SK-N-SH (cell line): ENCODE data around the gene FXYD7. TPM values are rescaled to one million over a fixed set of nuclear protein-coding genes. Genes with fewer than 3 reads are reported as not detected.
"Not testable (repeated sequence)": the region's sequence is repeated elsewhere in the genome, so short reads cannot be mapped to it uniquely, and the experiment has no call there.

ENCODE experiments used
- CTCF ChIA-PET: fragments of 300-600, 350-600 bp; formaldehyde crosslinking; extraction: SDS; loops from one replicate; lab custom pipeline; 2021; lab: Yijun Ruan, JAX
- POLR2A ChIA-PET: fragments of 350-600 bp; sonication (Branson Sonifier 250); formaldehyde crosslinking; extraction: SDS; loops from one replicate; lab custom pipeline; 2020; ENCODE audit warnings: antibody characterized with exemption, inconsistent platforms; lab: Yijun Ruan, JAX
- DNase-seq: peaks from one replicate; pipeline ENCODE4 v3.0.0; 2012
- H2AFZ ChIP-seq: fragments of 200-600 bp; sonication (generic); 2 replicates; pipeline ENCODE4 v1.8.1; 2016; ENCODE audit warnings: antibody characterized with exemption, mild to moderate bottlenecking, low read depth
- H3F3A ChIP-seq: fragments of 200-600 bp; sonication (generic); replicated peaks from 2 replicates; pipeline ENCODE3; 2016; ENCODE audit warnings: antibody characterized with exemption, mild to moderate bottlenecking; ENCODE audit not compliant: insufficient read depth
- H3K27ac ChIP-seq, 2 experiments: fragments of 200-500 bp in 1 of 2; fragments of 200-600 bp in 1 of 2; sonication (Bioruptor generic) in 1 of 2; sonication (generic), shearing (Covaris generic) in 1 of 2; 2 replicates each; pipeline versions ENCODE4 v1.5.1 to v1.6.1; 2014 to 2016; ENCODE audit warnings: low read depth in 2 of 2, inconsistent platforms in 1 of 2, low read length in 1 of 2, mild to moderate bottlenecking in 1 of 2, mixed read lengths in 1 of 2
- H3K27me3 ChIP-seq: fragments of 200-600 bp; sonication (generic), shearing (Covaris generic); 2 replicates; pipeline ENCODE4 v1.6.1; 2016; ENCODE audit warnings: mixed run types; ENCODE audit not compliant: insufficient read depth
- H3K36me3 ChIP-seq, 2 experiments: fragments of 200-500 bp in 1 of 2; fragments of 200-600 bp in 1 of 2; sonication (Bioruptor generic) in 1 of 2; sonication (generic) in 1 of 2; replicated peaks in 1 of 2; 2 replicates each; pipeline versions ENCODE3 to v1.5.1; 2014 to 2016; ENCODE audit warnings: low read length in 1 of 2, mild to moderate bottlenecking in 1 of 2; ENCODE audit not compliant: insufficient read depth in 2 of 2, control insufficient read depth in 1 of 2
- H3K4me1 ChIP-seq, 2 experiments: fragments of 200-500 bp in 1 of 2; fragments of 200-600 bp in 1 of 2; sonication (Bioruptor generic) in 1 of 2; sonication (generic), shearing (Covaris generic) in 1 of 2; 2 replicates each; pipeline versions ENCODE4 v1.5.1 to v1.6.1; 2014 to 2016; ENCODE audit warnings: low read depth in 1 of 2, low read length in 1 of 2, mixed run types in 1 of 2; ENCODE audit not compliant: insufficient read depth in 2 of 2, control insufficient read depth in 1 of 2
- H3K4me2 ChIP-seq: fragments of 200-600 bp; sonication (generic), shearing (Covaris generic); 2 replicates; pipeline ENCODE4 v1.6.1; 2017; ENCODE audit warnings: mixed run types
- H3K4me3 ChIP-seq, 2 experiments: fragments of 200-500 bp in 1 of 2; fragments of 200-600 bp in 1 of 2; sonication (Bioruptor generic) in 1 of 2; sonication (generic), shearing (Covaris generic) in 1 of 2; 2 replicates each; pipeline versions ENCODE4 v1.5.1 to v1.8.1; 2014 to 2016; ENCODE audit warnings: low read depth in 2 of 2, inconsistent platforms in 1 of 2, low read length in 1 of 2, mild to moderate bottlenecking in 1 of 2, mixed read lengths in 1 of 2, moderate library complexity in 1 of 2
- H3K79me2 ChIP-seq: fragments of 200-600 bp; sonication (generic); 2 replicates; pipeline ENCODE4 v1.8.1; 2017; ENCODE audit warnings: mild to moderate bottlenecking; ENCODE audit not compliant: insufficient read depth
- H3K9ac ChIP-seq: fragments of 200-600 bp; sonication (generic); 2 replicates; pipeline ENCODE4 v1.6.1; 2017; ENCODE audit warnings: mixed run types
- H3K9me2 ChIP-seq: fragments of 200-600 bp; sonication (generic); 2 replicates; pipeline ENCODE4 v1.6.1; 2017; ENCODE audit warnings: mixed run types
- H3K9me3 ChIP-seq: fragments of 200-600 bp; sonication (generic); 2 replicates; pipeline ENCODE4 v1.6.1; 2017; ENCODE audit warnings: mixed run types, mild to moderate bottlenecking, moderate library complexity
- H4K20me1 ChIP-seq: fragments of 200-600 bp; sonication (generic); 2 replicates; pipeline ENCODE4 v1.6.1; 2017; ENCODE audit warnings: mild to moderate bottlenecking, mixed run types; ENCODE audit not compliant: insufficient read depth
- CHD2 ChIP-seq: fragments of 150-350 bp; IDR thresholded peaks from 2 replicates; pipeline ENCODE4 v1.6.1; 2018; ENCODE audit warnings: low read length; ENCODE audit not compliant: partially characterized antibody
- FOSL2 ChIP-seq: IDR thresholded peaks from 2 replicates; pipeline ENCODE4 v1.4.0; 2012; ENCODE audit warnings: low read depth, mild to moderate bottlenecking, moderate library complexity, borderline replicate concordance
- FOXJ3 ChIP-seq: sonication (generic); formaldehyde crosslinking; IDR thresholded peaks from 2 replicates; pipeline ENCODE4 v1.5.1; 2020; ENCODE audit warnings: mild to moderate bottlenecking, missing genetic modification reagents
- GATA2 ChIP-seq: sonication (generic); formaldehyde crosslinking; IDR thresholded peaks from 2 replicates; pipeline ENCODE4 v1.5.0; 2020; ENCODE audit warnings: mild to moderate bottlenecking, missing genetic modification reagents
- JUND ChIP-seq: IDR thresholded peaks from 2 replicates; pipeline ENCODE4 v1.4.0; 2012
- POLR2AphosphoS5 ChIP-seq: IDR thresholded peaks from 2 replicates; pipeline ENCODE4 v1.6.1; 2012; ENCODE audit warnings: low read depth, low read length
- USF1 ChIP-seq: IDR thresholded peaks from 2 replicates; pipeline ENCODE4 v1.4.0; 2012; ENCODE audit warnings: low read depth, borderline replicate concordance
- whole genome bisulfite sequencing: methylation state at CpG from one replicate; pipeline ENCODE4 v1.1.6; 2017; ENCODE audit warnings: low lambda C conversion rate; 5-methylcytosine and 5-hydroxymethylcytosine counted together
- polyA plus RNA-seq, 3 experiments: library from polyadenylated mRNA; depleted of rRNA; stranded (reverse); fragments of >200 nt; gene quantifications; 2 replicates each; pipeline ENCODE4 v1.2.3, GENCODE V29; 2012

The FXYD7 gene
- polyA plus RNA-seq, 1 of the 3 experiments (the other 2 are of a cell fraction), result 0.44 TPM

- H4K20me1 ChIP-seq, result no peaks in the 10 kb centered on the region
- H3K9me3 ChIP-seq, result no peaks in the 10 kb centered on the region
- CTCF ChIA-PET, result interaction anchor here (0.7 to 7.5 kb wide), 6 partner anchors 9 to 83 kb away, joined by 3 to 60 read pairs (median 14); partner anchors contain the start of genes FXYD1, FXYD3 and LGI4
- DNase-seq, result no peak
- no peak overlapping the region for H3K27ac ChIP-seq
- POLR2A ChIA-PET, result no interaction called here
- H3K4me3 ChIP-seq, result no peak overlapping the region
- no peaks in the 10 kb centered on the region for H3K36me3 ChIP-seq
- peaks cover 0 to 8% of the 10 kb centered on the region in 2 experiments; a peak in 1 of 4 replicates for H3K4me1 ChIP-seq
- WGBS, result 75% methylated on average over 6 of the region's 7 CpGs
- no peaks in the 10 kb centered on the region for H3K79me2 ChIP-seq
- H3K4me2 ChIP-seq, result no peak overlapping the region
- TF ChIP-seq JUND (no peak), USF1 (no peak)
- TF ChIP-seq, all 33 proteins: peak for 0
- no peak overlapping the region for H3K9ac ChIP-seq
- H3K9me2 ChIP-seq, result no peaks in the 10 kb centered on the region
- no peaks in the 10 kb centered on the region for H3F3A ChIP-seq
- no peak overlapping the region for H2AFZ ChIP-seq
- H3K27me3 ChIP-seq, result no peaks in the 10 kb centered on the region; the same call in 1 of the 2 replicates
Measured at GRCh38 chr19:35127871-35128270, 15.2 kb upstream of the FXYD7 start.

GRCh38 chr19:35128398-35129057 is 14.5 kb upstream of the FXYD7 start:
- no peaks in the 10 kb centered on the region for H3K9me2 ChIP-seq
- ChIA-PET CTCF (interaction anchor here (1.1 to 7.5 kb wide), 5 partner anchors 8 to 84 kb away, joined by 3 to 60 read pairs (median 18); partner anchors contain the start of genes FXYD1, FXYD3 and LGI4), POLR2A (no interaction called here)
- no peak overlapping the region for H3K4me2 ChIP-seq
- no peaks in the 10 kb centered on the region for H3K79me2 ChIP-seq
- WGBS, result 63% methylated on average over 9 of the region's 9 CpGs
- H4K20me1 ChIP-seq, result no peaks in the 10 kb centered on the region
- H3F3A ChIP-seq, result no peaks in the 10 kb centered on the region
- no peak overlapping the region for H2AFZ ChIP-seq
- H3K27me3 ChIP-seq, result no peaks in the 10 kb centered on the region; the same call in 1 of the 2 replicates
- H3K36me3 ChIP-seq, result no peaks in the 10 kb centered on the region
- H3K27ac ChIP-seq, result no peak overlapping the region
- DNase-seq, result no peak
- no peak overlapping the region for H3K4me3 ChIP-seq
- peaks cover 0 to 8% of the 10 kb centered on the region in 2 experiments; a peak in 1 of 4 replicates for H3K4me1 ChIP-seq
- no peak for TF ChIP-seq FOSL2
- no peak for TF ChIP-seq FOXJ3 (CRISPR knock-in tag)
- TF ChIP-seq CHD2, result no peak
- no peak for TF ChIP-seq POLR2AphosphoS5
- no peak for TF ChIP-seq GATA2
- TF ChIP-seq, all 33 proteins: peak for 0
- Histone ChIP-seq H3K9ac (no peak overlapping the region), H3K9me3 (no peaks in the 10 kb centered on the region)

GRCh38 chr19:35129724-35130274 is 13.3 kb upstream of the FXYD7 start:
- H3K79me2 ChIP-seq, H3K9me2 ChIP-seq, H3K4me2 ChIP-seq, H2AFZ ChIP-seq, H3K27me3 ChIP-seq, H4K20me1 ChIP-seq, H3K4me1 ChIP-seq, H3K9ac ChIP-seq, CTCF ChIA-PET, H3K27ac ChIP-seq, H3K4me3 ChIP-seq, POLR2A ChIA-PET, H3K36me3 ChIP-seq, H3F3A ChIP-seq, H3K9me3 ChIP-seq, DNase-seq: not testable (repeated sequence)
- WGBS, result 61% methylated on average over 14 of the region's 14 CpGs
